Activated gamma-delta T cell treated with anti-CD3 and anti-CD28 coated beads, Interleukin-2, amount 50 U/mL, for 16 hours (primary cell): ENCODE results near the gene CCNY.

ENCODE experiments used
- DNase-seq: peaks from one replicate; pipeline ENCODE4 v3.0.0-alpha.2; 2020; ENCODE audit warnings: low read depth

CCNY gene

DNA sequence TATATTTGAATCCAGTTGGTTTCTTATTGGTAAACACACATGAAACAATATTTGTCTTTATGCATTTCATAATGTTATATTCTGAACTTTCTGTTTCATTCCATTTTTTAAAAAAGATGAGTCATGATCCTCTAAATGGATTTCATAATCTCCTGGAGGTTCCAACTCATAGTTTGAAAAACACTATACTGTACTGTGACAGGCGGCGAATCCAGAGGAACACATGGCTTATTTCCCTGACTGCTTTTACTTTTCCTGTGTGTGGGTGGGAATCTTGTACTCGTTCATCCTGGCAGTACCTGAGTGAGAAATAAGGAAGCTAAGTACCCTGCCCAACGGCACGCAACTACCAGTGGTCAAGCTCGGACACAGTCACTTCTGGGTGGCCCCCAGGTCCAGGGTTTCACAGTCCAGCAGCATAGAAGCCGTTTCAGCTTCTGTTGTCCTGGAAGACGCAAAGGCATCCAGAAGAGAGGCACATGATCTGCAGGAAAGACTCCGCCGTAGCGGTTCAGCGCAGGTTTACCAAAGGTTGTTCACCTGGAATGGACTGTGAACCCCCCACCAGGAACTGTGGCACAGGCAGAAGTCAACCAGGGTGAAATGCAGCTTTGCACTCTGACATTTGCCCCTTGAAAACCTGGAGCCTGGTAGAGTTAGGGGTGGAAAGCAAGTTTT is 117.7 kb downstream of the CCNY start:
- DNase-seq = no peak

DNA sequence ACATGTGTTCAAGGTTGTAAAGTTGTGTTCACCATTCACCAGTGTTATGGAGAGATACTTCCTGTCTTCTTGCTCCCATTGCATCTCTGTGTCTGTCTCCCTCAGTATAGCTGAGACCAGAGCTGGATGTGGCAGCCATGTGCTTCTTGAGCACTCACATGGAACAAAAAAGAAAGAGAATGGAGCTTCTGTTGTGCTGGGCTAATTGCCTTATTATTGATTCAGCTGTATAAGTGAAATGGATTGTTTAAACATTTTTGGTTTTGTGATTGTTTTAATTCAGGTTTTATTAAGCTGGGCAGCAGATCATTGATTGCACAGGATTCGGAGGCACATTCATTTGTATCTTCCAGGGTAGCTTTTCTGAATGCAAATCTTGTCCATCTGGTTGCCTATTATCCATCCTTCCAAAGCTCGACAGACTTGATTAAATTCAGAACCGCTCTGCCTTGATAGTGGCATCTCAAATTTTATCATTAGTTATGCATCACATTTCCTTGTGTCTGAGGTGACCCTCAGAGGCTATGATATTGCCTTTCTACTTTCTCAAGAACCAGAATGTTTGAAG is 119.9 kb downstream of the CCNY start:
- DNase-seq = no peak

DNA sequence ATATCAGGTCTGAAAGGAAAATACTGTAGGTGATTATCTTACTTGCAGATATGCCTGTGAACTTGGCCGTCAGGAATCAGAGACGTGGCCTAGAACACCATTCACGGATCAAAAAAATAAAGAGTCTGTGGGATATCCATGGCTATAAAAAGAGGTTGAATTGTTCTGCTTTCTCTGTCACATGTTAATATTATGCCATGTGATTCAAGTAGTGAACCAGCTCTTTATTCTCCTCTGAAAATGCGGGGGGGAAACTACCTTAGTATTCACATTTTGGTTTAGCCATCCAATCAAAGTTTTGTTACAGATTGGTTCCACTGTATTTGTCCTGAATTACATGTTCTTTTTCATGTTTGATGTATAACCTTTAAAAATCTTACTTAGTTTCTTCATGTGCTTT is 120.5 kb downstream of the CCNY start:
- DNase-seq = no peak

DNA sequence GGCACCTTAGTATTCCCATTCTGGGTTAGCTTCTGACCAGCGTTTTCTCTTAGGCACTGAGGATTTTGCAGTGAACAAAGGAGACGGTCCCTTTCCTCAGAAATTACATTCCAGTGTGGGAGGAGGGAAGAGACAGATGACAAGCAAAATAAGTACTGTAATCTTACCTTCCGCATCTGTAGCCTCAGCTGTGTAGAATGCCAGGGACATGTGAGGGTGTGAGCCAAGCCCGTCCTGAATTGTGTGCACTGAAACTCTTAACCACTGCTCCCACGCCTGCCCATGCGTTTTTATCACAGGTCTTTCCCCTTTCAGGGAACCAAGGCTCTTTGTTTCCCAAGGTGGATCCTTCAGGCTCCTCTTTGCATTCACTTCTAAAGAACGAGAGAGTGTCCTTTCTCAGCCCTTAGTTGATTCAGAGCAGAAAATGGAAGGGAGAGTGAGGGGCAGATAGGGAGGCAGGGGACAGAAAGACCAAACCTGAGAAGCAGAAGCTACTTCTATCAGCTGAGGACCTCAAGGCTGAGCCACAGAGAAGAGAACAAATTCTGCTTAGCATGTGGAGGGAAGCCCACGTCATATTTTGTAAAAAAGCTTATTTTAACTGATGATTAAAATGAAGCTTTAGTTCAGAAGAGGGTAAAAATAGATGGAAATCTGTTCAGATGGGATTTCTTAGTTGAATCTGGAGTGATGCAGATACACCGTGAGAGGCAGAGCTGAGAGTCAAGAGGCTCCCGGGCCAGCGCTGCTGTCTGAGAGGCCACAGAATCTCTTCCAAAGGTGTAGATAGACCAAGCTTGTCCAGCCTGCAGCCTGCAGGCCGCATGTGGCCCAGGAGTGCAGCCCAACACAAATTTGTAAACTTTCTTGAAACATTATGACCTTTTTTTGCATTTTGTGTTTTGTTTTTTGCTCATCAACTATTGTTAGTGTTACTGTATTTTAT is 122.5 kb downstream of the CCNY start:
- DNase-seq = no peak

DNA sequence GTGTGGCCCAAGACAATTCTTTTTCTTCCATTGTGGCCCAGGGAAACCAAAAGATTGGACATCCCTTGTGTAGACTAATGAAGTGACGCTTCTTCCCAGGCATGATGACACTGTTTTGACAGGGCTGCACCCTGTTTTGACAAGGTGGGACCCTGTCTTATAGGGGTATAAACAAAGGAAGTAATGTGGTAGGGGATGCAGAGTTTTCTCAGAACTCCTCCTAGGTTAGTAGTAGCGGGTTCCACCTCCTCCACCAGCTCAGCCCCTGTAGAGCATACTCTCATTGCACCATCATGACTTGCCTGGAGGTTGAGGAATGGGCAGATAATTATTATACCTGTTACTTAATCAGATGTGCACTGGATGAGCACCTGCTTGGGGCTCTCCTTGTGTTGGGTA is 123.1 kb downstream of the CCNY start:
- no peak for DNase-seq

DNA sequence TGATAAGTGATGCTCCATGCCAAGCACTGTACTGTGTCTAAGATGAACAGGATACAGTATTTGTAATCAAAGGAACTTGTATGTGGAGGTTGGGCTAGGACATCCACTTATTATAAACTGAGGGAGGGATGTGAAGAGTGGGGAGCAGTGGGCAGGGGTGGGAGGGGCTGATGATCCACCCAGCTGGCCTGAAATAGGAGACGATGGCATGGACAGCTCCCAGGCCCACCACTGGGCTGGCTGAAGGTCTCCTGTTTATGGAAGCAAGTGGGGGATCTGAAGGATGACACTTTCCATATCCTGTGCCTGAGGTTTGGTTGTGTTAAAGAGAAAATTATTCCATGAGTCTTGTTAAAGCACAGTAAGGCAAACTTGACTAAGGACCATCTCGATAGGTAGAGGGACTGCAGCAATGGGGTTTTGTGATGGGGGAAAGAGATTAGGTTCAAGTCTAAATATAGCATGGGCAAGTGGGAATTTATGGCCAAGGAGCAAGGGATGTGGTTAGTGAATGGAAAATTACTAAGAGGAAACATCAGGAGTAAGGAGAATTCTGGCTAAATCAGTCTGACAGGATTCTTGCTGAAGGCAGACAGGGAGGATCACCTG is 124.6 kb downstream of the CCNY start:
- no peak for DNase-seq

DNA sequence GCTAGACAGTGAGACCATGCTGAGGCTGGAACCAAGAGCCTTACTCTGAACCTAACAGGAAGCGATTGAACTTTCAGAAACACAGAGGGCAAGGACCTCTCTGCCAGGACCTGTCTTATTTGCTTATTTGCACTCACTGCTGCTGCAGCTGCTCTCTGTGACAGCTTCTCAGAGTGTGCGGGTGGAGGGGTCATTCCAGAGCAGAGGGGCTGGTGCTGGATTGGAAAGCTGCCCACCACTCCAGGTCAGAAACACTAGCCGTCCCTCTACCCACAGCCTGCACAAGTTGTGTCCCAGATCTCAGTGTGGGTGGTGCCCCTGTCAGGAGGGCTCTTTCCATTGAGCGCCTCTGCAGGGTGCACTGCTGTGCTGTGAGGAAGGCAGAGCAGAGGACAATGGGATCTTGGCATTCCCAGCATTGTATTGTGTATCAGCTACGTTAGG is 126.2 kb downstream of the CCNY start:
- DNase-seq = no peak

DNA sequence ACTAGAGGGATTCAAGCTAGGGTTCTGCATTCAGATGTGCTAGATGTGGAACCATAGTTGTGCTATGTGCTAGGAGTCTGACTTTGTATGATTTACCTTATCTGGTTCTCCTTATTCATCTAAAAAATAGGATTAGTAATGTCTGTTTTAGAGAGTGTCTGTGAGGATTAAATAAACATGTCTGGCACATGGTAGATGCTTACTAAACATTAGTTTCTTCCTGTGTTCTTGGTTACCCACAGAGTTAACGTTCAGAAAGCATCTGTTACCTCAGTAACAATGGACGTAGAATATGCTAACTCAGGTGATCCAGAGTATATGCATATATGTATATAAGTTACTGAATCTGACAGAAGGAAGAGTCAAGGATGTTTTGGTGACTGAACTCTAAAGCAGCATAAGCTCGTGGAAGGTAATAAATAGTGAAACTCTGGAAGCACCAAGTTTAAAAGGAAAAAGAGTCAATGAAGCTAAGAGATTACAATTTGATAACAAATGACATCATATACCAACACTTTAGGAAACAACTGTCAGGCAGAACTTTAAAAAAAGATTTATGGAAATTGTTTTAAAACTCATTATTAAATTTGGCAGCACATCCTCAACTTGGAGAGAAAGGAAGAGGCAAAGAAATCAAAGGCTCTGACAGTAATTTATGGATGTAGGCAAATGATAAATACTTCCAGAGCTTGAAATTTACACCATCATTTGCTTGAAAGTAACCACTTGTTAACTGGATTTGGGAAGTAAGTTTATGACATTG is 127.0 kb downstream of the CCNY start:
- no peak for DNase-seq

DNA sequence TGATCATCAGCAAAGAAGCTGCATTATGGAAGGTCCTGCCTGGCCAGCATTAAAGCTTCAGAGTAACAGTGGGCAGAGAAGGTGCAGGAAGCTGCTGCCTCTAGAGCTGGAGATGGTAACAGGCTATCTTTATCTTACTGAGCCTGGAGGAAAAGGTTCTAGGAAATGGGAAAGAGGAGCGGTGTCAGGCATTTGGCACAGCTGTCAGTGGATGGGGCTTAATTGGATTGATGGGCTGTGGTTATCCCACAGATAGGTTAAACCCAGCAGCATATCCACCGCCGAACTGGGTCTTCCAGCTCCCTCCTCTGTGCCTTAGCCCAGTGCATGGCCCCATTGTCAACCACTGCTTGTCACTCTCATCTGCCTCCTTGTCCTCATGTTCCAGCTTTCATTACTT is 127.6 kb downstream of the CCNY start:
- DNase-seq = no peak

DNA sequence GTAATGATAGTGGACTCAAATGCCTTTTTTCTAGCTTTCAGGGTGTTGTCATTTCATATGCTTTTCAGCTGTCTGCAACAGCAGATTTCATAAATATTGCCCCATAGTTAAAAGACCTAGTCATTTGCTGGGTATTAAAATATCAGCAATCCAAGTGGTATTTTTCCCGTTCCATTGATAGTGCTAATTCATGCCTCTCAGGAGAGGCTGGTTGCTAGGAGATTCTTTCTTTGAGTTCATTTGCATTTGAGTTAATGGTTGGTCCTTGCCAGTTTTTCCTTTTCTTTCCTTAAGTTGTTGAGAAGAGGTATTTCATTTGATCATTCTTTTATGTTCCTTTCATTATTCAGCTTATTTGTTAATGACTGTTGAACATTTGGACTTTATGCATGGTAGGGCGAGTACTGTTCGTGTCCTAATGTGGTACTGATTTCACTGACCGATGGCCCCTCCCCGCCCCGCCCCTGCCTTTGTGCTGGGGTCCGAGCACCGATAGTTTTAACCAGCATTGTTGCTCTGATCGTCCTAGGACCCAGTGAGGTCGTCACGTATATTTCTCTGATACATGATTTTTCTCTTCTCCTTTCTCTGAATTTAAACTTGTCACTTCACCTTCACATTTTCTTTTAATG is 128.6 kb downstream of the CCNY start:
- DNase-seq = no peak

DNA sequence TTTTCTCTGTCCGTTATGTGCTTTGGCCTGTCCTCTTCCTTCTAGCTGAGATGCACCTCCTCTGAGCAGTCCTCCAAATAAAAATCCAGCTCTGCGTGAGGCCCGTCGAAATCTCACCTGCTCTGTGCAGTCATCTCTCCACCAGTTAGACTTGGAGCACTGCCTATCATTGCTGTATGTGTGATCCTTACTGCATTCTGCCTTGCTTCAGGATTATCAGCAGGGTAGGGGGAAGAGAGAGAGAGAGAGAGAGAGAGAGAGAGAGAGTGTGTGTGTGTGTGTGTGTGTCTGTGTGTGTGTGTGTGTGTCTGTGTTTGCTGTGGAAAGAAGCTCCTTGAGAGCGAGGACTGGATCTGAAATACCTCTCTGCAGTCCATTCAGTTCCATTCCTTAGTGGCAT is 129.4 kb downstream of the CCNY start:
- no peak for DNase-seq

DNA sequence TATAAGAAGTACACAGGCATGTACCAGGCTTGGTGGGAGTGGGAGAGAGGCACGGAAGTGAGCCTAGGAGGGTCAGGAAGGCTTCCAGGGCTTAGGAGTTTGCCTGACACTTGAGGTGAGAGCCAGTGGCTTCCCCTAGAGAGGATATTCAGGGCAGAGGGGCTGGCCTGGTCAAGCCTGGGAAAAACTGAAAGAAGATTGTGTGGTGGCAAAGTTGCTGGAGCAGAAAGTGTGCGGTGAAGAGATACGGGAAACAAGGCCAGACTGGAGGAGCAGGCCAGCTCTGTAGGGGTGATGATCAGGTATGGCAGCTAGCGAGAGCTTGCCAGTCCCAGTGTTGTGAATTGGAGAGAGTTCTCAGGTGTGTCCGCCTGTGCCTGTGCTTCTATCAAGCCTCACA is 129.9 kb downstream of the CCNY start:
- DNase-seq = no peak

DNA sequence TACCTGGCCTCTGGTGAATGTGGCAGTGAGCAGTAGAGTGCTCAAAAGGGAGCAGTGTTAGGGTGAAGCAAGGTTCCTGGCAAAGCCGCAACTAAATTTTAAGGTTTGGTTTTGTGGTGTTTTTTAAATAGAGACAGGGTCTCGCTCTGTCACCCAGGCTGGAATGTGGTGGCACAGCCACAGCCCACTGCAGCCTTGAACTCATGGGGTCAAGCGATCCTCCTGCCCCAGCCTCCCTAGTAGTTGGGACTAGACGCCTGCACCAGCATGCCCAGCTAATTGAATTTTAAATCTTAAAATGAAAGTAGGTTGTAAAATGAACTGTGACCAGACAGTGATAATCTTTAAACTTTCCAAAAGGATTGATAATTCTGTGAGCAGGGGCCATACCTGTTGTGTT is 130.4 kb downstream of the CCNY start:
- no peak for DNase-seq

DNA sequence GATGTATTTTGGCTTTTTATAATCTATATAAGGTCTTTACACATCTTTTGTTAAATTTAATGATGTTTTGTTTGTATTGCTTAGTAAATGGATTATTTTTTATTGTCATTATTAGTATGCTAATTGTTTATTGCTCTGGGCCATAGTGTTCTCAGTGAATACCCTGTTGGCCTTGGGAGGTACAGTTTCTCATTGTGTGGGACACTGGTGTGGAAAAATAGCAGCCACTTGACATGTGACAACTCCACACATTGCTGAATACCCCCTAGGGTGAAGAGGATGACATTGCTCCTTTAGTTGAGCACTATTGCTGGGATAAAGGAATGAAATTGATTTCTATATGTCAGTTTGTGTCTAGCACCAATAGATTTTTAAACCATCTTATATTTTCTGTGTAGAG is 130.9 kb downstream of the CCNY start:
- no peak for DNase-seq

DNA sequence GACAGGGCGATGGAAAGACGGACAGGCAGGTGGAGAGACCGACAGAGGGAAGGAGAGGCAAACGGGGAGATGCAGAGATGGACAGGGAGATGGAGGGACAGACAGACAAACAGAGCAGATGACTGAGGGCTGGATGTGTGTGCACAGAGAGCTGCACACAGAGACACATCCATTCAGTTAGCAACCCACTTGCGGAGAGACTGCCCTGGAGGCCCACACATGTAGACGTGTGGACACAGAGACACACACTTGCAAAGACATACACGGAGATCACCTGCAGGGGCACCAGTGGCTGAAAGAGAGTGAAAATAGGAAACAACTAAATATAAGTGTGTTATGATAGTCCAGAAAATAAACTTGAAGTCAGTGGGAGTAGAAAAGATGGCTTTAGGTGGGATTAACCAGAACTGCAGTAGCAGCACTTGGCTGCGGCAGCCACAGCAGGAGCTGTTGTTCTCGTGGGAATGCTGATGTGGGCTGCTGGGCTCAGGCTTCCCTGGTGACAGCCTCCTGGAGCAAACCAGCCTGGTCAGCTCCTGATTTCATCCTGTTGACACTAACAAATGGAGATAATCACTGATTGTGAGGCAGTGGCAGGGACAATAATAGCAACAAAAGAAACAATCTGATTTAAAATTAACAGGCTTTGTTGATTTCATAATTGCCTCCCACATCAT is 134.1 kb downstream of the CCNY start:
- DNase-seq = no peak

DNA sequence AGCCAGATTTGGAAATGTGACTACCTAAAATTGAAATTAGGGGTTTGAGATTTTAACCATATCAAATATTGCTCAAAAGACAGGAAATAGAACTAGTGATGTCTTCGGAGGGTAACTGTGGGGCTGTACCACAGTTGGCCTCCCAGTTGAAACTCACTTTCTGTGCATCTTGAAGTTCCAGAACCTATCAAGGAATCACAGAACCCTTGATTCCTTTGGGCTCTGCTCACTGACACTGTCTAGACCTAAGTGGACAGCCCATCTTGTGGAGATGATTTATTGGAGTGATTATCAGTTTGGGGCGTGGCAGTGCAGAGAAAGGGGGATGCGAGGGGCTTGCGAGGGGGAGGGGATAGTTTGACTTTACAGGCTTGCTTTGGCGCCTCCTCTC is 134.6 kb downstream of the CCNY start:
- DNase-seq = no peak

DNA sequence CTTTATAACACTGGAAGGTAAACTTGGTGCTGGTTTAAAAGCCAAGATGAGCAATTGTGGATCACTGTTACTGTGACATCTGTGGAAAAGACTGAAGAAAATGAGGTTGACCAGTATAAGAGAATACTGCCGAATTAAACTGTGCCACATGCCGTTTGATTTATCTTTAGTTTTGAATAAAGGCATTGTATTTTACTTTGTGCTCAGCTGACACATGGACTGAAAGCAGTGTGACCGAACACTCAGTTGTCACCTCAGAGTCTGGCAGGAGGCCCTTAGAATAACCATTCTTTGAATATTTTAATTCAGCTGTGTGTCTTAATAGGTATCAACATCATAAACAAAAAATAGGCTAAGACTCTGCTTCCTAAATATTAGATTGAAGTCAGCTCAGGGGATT is 135.1 kb downstream of the CCNY start:
- no peak for DNase-seq

DNA sequence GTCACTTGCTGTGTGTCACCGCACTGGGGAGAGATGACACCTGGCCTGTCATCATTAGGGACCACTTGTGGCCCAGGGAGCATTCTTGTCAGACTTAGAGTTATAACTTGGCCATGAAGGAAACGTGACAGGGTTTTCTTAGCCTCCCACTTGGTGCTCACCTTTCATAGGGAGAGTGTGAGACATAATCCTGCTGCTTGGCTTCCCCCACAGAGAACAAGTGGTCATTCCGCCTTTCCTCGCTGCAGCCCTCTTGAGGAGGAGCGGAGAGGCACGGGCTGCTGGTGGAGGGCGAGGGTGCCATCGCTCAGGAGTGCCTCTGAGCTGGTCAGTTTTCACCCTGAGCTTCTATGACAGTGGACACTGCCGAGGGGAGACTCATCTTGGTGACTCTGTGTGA is 143.8 kb downstream of the CCNY start:
- no peak for DNase-seq

DNA sequence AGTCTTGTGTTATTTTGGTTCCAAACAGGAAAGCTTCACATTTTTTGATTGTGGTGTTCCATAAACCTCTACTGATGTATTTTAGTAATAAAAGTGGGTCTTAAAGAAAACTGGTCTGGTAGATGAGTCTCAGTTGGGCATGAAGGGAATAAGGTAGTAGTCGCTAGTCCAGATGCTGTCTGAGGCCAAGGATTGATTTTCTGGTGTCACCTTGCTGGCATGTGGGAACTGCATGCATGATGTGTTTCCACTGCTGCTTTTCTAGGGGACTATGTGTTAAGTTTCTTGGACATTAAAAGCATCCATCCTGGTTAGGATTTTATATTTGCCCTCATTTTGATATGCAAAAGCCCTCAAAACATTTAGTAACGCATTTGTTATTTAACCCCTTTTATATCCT is 145.1 kb downstream of the CCNY start:
- DNase-seq = no peak

DNA sequence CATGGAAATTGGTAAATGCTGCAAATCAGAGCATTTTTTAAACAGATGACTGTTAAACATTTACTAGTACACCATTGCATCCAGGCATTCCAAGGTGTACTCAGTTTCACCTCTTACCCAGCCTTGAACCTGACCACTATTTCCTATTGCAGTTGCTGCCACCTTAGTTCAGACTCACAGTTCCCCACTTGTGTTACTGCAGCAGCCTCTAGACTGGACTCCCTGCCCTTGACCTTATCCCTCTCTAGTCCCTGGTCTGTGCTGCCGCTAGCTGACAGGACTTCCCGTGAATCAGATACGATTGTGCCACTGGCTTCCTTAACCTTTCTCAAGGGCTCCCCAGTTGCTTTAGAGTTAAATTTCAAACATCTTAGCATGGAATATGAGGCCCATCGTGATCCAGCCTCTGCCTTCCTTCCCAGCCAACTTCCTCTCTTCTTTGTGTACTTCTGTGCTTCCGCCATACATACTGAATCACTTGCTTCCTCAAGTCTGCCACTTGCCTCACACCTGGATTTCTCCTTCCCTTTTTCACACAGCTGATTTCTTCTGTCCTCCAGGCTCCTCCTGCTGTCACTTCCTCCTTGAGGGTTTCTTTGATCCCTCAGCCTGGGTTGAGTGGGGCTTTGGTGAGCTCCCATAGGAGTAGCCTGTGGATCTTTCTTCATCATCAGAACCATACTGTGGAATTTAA is 150.1 kb downstream of the CCNY start:
- no peak for DNase-seq
